Naive B cell (primary cell): ENCODE measurements around the gene PTPRD. TPM values are rescaled to one million over a fixed set of nuclear protein-coding genes. Genes with fewer than 3 reads are reported as not detected.

Source experiments
- ATAC-seq, 2 donors: fragments of 150-1000 bp; cut with Tn5 transposase; 2 replicates each; pipeline ENCODE4 v1.10.0; 2021; ENCODE audit warnings: low read depth in 2 of 2, mild to moderate bottlenecking in 2 of 2, moderate library complexity in 2 of 2
- DNase-seq: peaks from one replicate; pipeline ENCODE4 v3.0.0; 2022
- H3K27ac Mint-ChIP-seq, 6 donors: one replicate each; pipeline ENCODE4 v1.8.0; 2020 to 2022; ENCODE audit warnings: mild to moderate bottlenecking in 6 of 6, mixed read lengths in 6 of 6, moderate library complexity in 5 of 6, inconsistent platforms in 2 of 6
- H3K27me3 Mint-ChIP-seq, 3 donors: one replicate each; pipeline ENCODE4 v1.8.0; 2021 to 2022; ENCODE audit warnings: mixed read lengths in 3 of 3, mild to moderate bottlenecking in 1 of 3
- H3K36me3 Mint-ChIP-seq, 2 donors: one replicate each; pipeline ENCODE4 v1.8.0; 2020 to 2022; ENCODE audit warnings: mixed read lengths in 2 of 2, inconsistent platforms in 1 of 2, mild to moderate bottlenecking in 1 of 2
- H3K4me1 Mint-ChIP-seq, 3 donors: one replicate each; pipeline ENCODE4 v1.8.0; 2020 to 2022; ENCODE audit warnings: mixed read lengths in 3 of 3, inconsistent platforms in 1 of 3, mild to moderate bottlenecking in 1 of 3, moderate library complexity in 1 of 3
- H3K4me3 Mint-ChIP-seq, 8 donors: one replicate each; pipeline ENCODE4 v1.8.0; 2020 to 2022; ENCODE audit warnings: mild to moderate bottlenecking in 8 of 8, mixed read lengths in 8 of 8, moderate library complexity in 8 of 8, inconsistent platforms in 2 of 8
- H3K9me3 Mint-ChIP-seq, 7 donors: one replicate each; pipeline ENCODE4 v1.8.0; 2020 to 2022; ENCODE audit warnings: mixed read lengths in 7 of 7, mild to moderate bottlenecking in 5 of 7, inconsistent platforms in 2 of 7, moderate library complexity in 1 of 7
- polyA plus RNA-seq, 6 donors: library from polyadenylated mRNA; unstranded; fragments of 300-500 nt; fragmentation: Illumina TruSeq; gene quantifications; one replicate each; pipeline ENCODE4 v1.2.3, GENCODE V29; 2021; ENCODE audit warnings: low read depth in 6 of 6

Gene PTPRD
- polyA plus RNA-seq, 6 donors from 2014 or later = not detected

GRCh38 chr9:8287501-8287900, 2325.3 kb downstream of the PTPRD start:
- no peaks in the 10 kb centered on the region for H3K36me3 Mint-ChIP-seq
- no peaks in the 10 kb centered on the region for H3K4me1 Mint-ChIP-seq
- no peak for DNase-seq
- peaks cover 0 to 3% (median 0%) of the 10 kb centered on the region in 7 donors for H3K9me3 Mint-ChIP-seq
- H3K4me3 Mint-ChIP-seq = no peak overlapping the region
- H3K27me3 Mint-ChIP-seq = peaks cover 0 to 17% (median 11%) of the 10 kb centered on the region in 3 donors
- no peak overlapping the region for H3K27ac Mint-ChIP-seq
- no peak for ATAC-seq

GRCh38 chr9:8284884-8285283, 2327.9 kb downstream of the PTPRD start:
- Mint-ChIP-seq H3K4me1 (no peaks in the 10 kb centered on the region), H3K27me3 (peaks cover 0 to 17% (median 11%) of the 10 kb centered on the region in 3 donors), H3K27ac (no peak overlapping the region), H3K4me3 (no peak overlapping the region), H3K36me3 (no peaks in the 10 kb centered on the region), H3K9me3 (peaks cover 0 to 3% (median 0%) of the 10 kb centered on the region in 7 donors)
- no peak for DNase-seq
- ATAC-seq = no peak

GRCh38 chr9:8282535-8282934, 2330.3 kb downstream of the PTPRD start:
- no peak for ATAC-seq
- Mint-ChIP-seq H3K9me3 (peaks cover 0 to 4% (median 2%) of the 10 kb centered on the region in 7 donors), H3K27me3 (peaks cover 0 to 17% (median 16%) of the 10 kb centered on the region in 3 donors), H3K4me3 (no peak overlapping the region), H3K36me3 (peaks cover 0 to 4% of the 10 kb centered on the region in 2 donors), H3K4me1 (no peaks in the 10 kb centered on the region), H3K27ac (no peak overlapping the region)
- DNase-seq = no peak

DNA sequence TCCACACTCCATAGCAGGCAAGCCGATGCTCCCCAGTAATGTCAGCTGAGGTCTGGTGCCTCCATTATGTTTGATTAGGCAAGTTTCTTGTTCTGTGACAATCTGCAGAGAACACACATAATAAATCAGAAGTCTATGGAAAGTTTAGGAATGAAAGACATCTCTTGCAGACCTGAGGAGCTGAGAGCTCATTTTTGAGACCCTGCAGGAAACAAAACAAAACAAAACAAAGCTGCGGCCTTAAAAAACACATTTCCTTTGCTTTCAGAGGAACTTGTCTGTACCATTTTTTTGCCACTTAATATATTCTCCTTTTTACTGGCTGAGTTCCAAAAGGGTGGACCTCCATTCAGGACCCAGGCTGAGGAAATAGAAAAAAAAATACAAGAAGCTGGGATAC, 2332.0 kb downstream of the PTPRD start:
- H3K27me3 Mint-ChIP-seq = peaks cover 0 to 15% (median 6%) of the 10 kb centered on the region in 3 donors
- H3K4me3 Mint-ChIP-seq = no peak overlapping the region
- H3K4me1 Mint-ChIP-seq = no peaks in the 10 kb centered on the region
- peaks cover 11 to 17% (median 13%) of the 10 kb centered on the region in 7 donors for H3K9me3 Mint-ChIP-seq
- peaks cover 0 to 19% of the 10 kb centered on the region in 2 donors for H3K36me3 Mint-ChIP-seq
- DNase-seq (no peak), ATAC-seq (no peak)
- no peak overlapping the region for H3K27ac Mint-ChIP-seq

DNA sequence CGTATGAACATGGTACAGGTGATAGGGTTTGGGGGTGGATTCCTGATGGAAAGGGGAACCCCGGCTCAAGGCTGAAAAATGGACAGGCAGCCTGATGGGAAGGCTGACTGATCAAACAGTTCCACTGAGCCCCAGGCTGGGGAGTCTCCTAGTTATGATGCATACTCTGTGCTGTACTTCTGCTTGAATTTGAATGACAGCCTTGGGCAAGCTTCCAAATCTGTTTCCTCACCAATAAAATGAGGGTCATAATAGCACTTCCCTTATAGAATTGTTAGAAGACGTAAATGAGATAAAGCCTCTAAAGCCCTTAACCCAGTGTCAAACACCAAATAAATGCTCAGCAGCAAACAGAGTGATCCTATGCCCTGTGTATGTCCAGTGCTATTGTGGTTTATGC, 2334.8 kb downstream of the PTPRD start:
- Mint-ChIP-seq H3K4me1 (no peaks in the 10 kb centered on the region), H3K4me3 (no peak overlapping the region), H3K27me3 (peaks cover 0 to 13% (median 0%) of the 10 kb centered on the region in 3 donors), H3K27ac (no peak overlapping the region), H3K36me3 (peaks cover 0 to 19% of the 10 kb centered on the region in 2 donors), H3K9me3 (peaks cover 12 to 20% (median 16%) of the 10 kb centered on the region in 7 donors)
- DNase-seq = no peak
- no peak for ATAC-seq

DNA sequence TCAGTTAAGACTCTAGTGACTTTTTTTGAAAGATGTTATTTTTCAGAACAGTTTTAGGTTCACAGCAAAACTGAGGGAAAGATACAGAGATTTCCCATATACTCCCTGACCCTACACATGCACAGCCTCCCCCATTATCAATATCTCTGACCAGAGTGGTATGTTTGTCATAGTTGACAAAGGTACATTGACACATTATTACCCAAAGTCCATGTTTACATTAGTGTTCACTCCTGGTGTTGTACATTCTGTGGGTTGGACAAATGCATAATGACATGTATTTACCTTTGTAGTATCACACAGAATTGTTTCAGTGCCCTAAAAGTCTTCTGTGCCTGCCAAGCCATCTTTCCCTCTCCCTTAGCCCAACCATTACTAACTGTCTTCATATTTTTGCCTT, 2342.6 kb downstream of the PTPRD start:
- Mint-ChIP-seq H3K27me3 (peaks cover 0 to 16% (median 0%) of the 10 kb centered on the region in 3 donors), H3K36me3 (no peaks in the 10 kb centered on the region), H3K9me3 (peaks cover 0 to 3% (median 1%) of the 10 kb centered on the region in 7 donors), H3K4me3 (no peak overlapping the region), H3K4me1 (no peaks in the 10 kb centered on the region), H3K27ac (no peak overlapping the region)
- ATAC-seq = no peak
- DNase-seq = no peak

DNA sequence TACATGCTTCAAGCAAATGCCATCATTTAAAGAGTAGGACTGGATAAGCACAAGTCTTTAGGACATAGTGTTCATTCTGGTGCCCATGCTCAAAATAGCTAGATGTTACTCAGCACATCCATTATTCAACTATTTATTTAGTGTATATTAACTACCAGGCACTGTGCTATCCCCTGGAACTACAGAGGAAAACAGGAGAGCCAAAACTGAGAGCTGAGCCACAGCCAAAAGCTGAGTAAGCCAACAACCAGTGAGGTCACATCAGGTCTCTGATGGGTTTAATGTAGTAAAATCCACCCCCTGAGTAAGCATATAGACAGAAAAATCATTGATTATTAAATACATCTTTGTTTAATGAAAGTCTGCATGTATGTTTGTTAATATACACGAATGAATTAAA, 2343.9 kb downstream of the PTPRD start:
- Mint-ChIP-seq H3K4me3 (no peak overlapping the region), H3K27ac (no peak overlapping the region), H3K9me3 (no peaks in the 10 kb centered on the region), H3K36me3 (no peaks in the 10 kb centered on the region), H3K4me1 (no peaks in the 10 kb centered on the region), H3K27me3 (peaks cover 0 to 16% (median 0%) of the 10 kb centered on the region in 3 donors)
- DNase-seq (no peak), ATAC-seq (no peak)

- no peak for DNase-seq
- no peak for ATAC-seq
- peaks cover 0 to 16% (median 0%) of the 10 kb centered on the region in 3 donors for H3K27me3 Mint-ChIP-seq
- H3K27ac Mint-ChIP-seq = no peak overlapping the region
- H3K9me3 Mint-ChIP-seq = no peaks in the 10 kb centered on the region
- H3K36me3 Mint-ChIP-seq = no peaks in the 10 kb centered on the region
- no peaks in the 10 kb centered on the region for H3K4me1 Mint-ChIP-seq
- no peak overlapping the region for H3K4me3 Mint-ChIP-seq
These were observed 2344.5 kb downstream of the PTPRD start for GRCh38 chr9:8268216-8268878.

DNA sequence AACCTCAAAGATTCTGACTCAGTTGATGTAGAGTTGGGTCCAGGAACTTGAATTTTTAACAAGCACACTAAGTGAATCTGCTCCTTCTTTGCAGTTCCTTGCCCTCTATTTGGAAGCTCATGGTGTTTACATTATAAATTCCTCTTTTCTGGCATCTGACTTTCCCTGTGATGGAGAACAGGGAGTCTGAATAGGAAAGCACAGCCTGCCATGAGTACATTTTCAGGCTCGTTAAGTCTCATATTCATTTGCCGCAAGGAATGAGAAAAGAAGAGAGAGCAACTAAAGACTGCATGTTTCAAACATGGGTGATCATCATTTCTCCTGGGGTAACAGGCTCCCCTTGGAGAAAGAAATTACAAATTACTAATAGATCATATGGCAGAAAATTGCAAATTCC, 2345.2 kb downstream of the PTPRD start:
- Mint-ChIP-seq H3K4me1 (peaks cover 0 to 1% (median 0%) of the 10 kb centered on the region in 3 donors), H3K4me3 (no peak overlapping the region), H3K36me3 (no peaks in the 10 kb centered on the region), H3K27ac (no peak overlapping the region), H3K9me3 (no peaks in the 10 kb centered on the region), H3K27me3 (peaks cover 0 to 16% (median 0%) of the 10 kb centered on the region in 3 donors)
- DNase-seq (no peak), ATAC-seq (no peak)

DNA sequence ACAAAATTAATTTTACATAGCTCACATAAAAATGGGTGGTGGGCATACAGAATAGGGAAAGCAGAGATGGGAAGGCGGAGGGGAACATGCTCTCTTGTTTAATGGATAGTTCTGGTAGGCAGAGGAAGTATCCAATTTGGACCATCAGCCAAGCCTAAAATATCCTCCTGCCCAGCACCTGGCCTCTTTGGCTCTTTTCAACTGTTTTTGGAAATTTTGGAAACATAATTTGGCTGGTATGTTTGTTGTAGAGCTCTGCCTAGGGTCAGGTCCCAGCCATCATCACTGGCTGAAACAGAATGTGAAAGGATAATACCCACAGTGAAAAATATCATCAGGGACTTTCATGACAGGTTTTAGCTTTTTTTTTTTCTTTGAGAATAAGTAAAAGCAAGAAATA, 2345.9 kb downstream of the PTPRD start:
- Mint-ChIP-seq H3K9me3 (no peaks in the 10 kb centered on the region), H3K27ac (no peak overlapping the region)
- no peak for ATAC-seq

GRCh38 chr9:8265281-8265680, 2347.5 kb downstream of the PTPRD start:
- Mint-ChIP-seq H3K9me3 (no peaks in the 10 kb centered on the region), H3K36me3 (no peaks in the 10 kb centered on the region)

More for the DNA sequence above, 2345.9 kb downstream of the PTPRD start:
- Mint-ChIP-seq H3K4me3 (no peak overlapping the region), H3K36me3 (no peaks in the 10 kb centered on the region), H3K4me1 (peaks cover 4 to 9% (median 5%) of the 10 kb centered on the region in 3 donors), H3K27me3 (peaks cover 0 to 14% (median 0%) of the 10 kb centered on the region in 3 donors)
- no peak for DNase-seq

More at GRCh38 chr9:8265281-8265680, 2347.5 kb downstream of the PTPRD start:
- ATAC-seq (no peak), DNase-seq (no peak)
- peaks cover 0 to 6% (median 0%) of the 10 kb centered on the region in 3 donors for H3K27me3 Mint-ChIP-seq
- peak overlapping the region in 1 of 6 donors; percentile 32 for H3K27ac Mint-ChIP-seq
- H3K4me3 Mint-ChIP-seq = no peak overlapping the region
- H3K4me1 Mint-ChIP-seq = peaks cover 10 to 21% (median 15%) of the 10 kb centered on the region in 3 donors
